HG02763 (cell line): ENCODE data around the gene AKAP8.
"Not testable (repeated sequence)": the region's sequence is repeated elsewhere in the genome, so short reads cannot be mapped to it uniquely, and the experiment has no call there.

ENCODE experiments used
- ATAC-seq: cut with Tn5 transposase; IDR thresholded peaks from one replicate; pipeline ENCODE4 v1.9.1; 2021; ENCODE audit warnings: mild to moderate bottlenecking, moderate library complexity; ENCODE audit not compliant: unreplicated experiment

The AKAP8 gene

GRCh38 chr19:15404097-15404779, 24.7 kb upstream of the AKAP8 start:
- no peak for ATAC-seq

DNA sequence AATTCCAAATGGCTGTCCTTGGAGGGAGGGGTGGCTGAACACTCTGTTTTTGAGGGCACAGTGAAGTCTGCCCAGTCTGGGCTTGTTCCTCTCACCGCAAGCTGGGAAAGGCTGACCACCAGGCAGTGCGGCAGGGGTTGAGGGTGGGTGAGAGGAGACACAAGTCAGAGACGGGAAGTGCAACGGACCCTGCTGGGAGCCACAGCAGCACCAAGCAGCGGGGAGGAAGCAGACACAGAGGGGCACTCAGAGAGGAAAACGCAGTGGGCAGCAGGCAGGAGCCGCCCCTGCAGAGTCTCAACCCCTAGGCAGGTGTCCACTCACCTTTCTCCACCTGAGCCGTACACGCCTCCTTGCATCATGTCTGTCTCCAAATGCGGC, 23.6 kb upstream of the AKAP8 start:
- no peak for ATAC-seq

GRCh38 chr19:15402411-15403150, 23.0 kb upstream of the AKAP8 start:
- ATAC-seq: no peak

- ATAC-seq: no peak
These were observed 21.8 kb upstream of the AKAP8 start for GRCh38 chr19:15401397-15401710.

- ATAC-seq: no peak
These were observed 21.2 kb upstream of the AKAP8 start for GRCh38 chr19:15400521-15401396.

DNA sequence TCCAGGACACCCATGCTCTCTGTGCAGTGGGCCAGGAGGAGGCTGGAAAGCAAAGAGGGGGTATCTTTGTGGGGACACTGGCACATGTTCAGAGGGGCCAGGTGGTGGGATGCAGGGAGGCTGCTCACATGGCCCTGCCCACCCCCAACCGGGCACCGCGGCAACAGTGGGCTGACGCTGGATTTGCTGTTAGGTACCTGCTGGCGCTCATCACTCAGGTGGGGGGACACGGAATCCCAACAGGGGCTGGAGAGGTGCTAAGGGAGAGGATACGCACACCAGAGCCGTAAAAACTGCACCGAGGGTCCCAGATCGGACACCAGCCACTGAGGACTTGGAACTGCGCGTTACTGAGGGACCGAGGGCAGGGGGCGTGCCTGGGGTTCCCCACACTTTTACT, 20.0 kb upstream of the AKAP8 start:
- no peak for ATAC-seq

DNA sequence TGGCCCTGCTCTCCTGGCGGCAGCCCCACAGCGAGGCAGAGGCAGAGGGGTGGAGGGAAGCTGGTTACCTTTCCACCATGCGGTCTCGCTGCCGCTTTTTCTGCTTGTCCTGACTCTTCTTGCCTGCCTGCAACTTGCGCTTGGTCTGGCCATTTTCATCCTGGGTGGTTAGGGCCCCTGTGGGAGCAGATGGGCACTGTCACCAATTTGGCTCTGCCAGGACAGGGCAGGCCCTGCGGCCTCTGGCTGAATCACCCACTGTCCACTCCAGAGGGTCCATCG, 19.6 kb upstream of the AKAP8 start:
- no peak for ATAC-seq

GRCh38 chr19:15398501-15399233, 19.1 kb upstream of the AKAP8 start:
- ATAC-seq: no peak

GRCh38 chr19:15397782-15398181, 18.2 kb upstream of the AKAP8 start:
- no peak for ATAC-seq

- ATAC-seq: no peak
These were observed 17.6 kb upstream of the AKAP8 start for GRCh38 chr19:15397236-15397635.

DNA sequence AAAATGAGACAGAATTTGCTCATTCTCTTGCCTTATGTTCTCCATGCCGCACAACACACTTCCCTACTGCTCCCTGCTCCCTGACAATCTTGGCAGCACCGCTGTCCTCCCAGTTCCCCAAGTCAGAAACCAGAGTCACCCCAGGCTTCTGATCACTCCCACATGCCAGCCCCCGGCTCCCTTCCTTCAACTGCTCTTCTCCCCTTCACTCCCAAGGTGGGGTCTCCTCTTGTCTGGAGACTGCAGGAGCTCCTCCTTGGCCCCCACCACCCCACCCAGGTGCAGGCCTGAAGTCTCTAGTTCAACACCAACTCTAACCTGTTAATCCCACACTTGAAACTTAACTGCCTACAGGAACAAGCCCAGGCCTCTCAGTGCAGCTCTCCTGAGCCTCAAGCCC, 16.8 kb upstream of the AKAP8 start:
- ATAC-seq: no peak

DNA sequence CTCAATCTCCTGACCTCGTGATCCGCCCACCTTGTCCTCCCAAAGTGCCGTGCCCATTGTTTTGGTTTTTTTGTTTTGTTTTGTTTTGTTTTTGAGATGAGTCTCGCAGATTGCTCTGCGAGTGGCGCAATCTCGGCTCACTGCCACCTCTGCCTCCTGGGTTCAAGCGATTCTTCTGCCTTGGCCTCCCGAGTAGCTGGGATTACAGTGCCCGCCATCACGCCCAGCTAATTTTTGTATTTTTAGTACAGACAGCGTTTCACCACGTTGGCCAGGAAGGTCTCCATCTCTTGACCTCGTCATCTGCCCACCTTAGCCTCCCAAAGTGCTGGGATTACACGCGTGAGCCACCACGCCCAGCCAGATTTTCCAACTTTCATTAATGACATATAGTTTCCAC, 15.7 kb upstream of the AKAP8 start:
- not testable (repeated sequence) for ATAC-seq

GRCh38 chr19:15394426-15394825, 14.8 kb upstream of the AKAP8 start:
- no peak for ATAC-seq

GRCh38 chr19:15393963-15394362, 14.4 kb upstream of the AKAP8 start:
- no peak for ATAC-seq

DNA sequence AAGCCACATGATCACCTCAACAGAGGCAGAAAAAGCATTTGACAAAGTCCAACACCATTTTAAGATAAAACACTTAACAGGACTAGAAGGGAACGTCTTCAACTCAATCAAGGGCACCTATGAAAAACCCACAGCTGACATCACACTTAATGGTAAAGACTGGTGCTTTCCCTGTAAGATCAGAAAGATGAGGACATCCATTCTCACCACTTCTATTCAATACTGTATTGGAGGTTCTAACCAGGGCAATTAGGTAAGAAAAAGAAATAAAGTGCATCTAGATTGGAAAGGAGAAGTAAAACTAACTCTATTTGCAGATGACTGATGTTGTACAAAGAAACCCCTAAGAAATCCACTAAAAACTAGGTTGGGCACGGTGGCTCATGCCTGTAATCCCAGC, 11.2 kb upstream of the AKAP8 start:
- no peak for ATAC-seq

GRCh38 chr19:15381864-15382263, 2.3 kb upstream of the AKAP8 start:
- no peak for ATAC-seq

- ATAC-seq: no peak
These were observed 1.8 kb upstream of the AKAP8 start for GRCh38 chr19:15381429-15381828.

DNA sequence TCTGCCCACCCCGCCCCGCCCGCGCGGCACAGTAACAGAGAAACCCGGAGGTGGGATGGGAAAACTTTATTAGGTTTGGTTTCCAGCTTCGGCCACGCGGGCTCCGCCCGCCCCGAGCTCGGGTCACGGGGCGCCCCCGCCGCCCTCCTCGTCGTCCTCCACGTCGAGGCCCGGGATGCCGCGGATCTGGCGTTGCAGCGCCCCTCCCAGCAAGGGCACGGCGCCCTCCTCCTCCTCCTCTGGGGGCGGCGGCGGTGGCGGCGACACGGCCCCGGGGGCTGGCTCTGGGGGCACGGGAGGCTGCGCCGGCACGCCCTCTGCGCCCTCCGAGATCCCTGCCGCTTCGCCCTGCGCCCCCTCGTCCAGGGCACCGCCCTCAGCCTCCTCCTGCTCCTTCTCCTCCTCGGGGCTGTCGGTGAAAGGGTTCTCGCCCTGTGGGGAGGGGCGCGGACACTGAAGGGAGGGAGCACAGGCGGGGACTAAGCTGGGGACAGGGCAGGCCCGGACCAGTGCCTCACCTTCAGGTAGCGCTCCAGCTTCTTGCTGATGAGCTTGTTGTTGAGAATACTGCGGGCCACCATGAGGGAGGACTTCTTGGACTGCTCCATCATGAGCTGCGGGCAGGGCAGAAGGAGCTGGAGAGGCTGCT, 536 bp upstream of the AKAP8 start:
- ATAC-seq: peak; percentile 14

- no peak for ATAC-seq
These were observed 979 bp downstream of the AKAP8 start for GRCh38 chr19:15378534-15379082.

DNA sequence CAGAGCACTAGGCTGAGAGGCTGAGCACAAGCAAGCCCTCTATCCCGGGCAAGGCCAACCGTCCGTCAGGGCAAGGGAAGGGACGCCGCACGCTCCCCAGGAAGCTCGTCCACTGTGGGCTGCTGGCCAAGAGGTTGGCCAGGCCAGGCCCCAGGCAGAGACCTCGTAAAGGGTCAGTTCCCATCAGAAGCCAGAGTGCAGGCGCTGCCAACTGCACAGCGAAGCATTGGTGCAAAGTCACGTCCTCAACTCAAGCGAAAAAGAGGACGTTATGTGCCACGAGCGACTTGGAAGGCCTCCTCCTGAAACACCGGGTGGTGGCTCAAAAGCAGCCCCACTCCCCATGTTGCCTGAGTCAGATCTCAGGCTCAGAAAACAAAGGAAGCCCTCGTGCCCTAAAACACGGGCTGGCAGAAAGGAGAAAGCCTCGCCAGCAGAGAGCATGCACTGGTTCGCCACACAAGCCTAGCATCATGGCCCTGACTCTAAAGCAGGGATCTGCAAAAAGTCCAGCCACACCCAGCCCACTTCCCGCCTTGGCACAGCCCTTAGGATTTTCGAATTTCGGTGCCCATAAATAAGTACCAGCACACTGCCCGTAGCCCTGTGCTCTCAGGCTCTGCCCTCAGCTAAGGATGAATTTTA, 4.7 kb downstream of the AKAP8 start:
- no peak for ATAC-seq
